ENCODE results near the gene POLR3K. TPM values are rescaled to one million over a fixed set of nuclear protein-coding genes. Genes with fewer than 3 reads are reported as not detected.

POLR3K gene
- 1 to 10 TPM; 2.8 to 8.3 TPM for total RNA-seq
- polyA plus RNA-seq: 1 to 10 TPM; 6.5 to 9.8 TPM

- WGBS: under 1% methylated on average over 91 of the region's 91 CpGs
- DNase-seq (ENCODE audit: low spot score): peak; percentile 98
- Histone ChIP-seq H3K9me3 (ENCODE audit: control insufficient read depth in 4 of 4, low read length in 3 of 4) (no peaks in the 10 kb centered on the region), H3K9ac (ENCODE audit: low read depth in 1 of 2, low read length in 2 of 2) (peak within 1 kb of the TSS in 1 of 2 donors; percentile 79), H3K36me3 (ENCODE audit: control insufficient read depth in 4 of 4, insufficient read depth in 3 of 4, low read depth in 1 of 4, low read length in 3 of 4) (peaks cover 5 to 26% (median 9%) of the 10 kb centered on the region in 4 donors), H3K4me3 (ENCODE audit: low read depth in 1 of 3, low read length in 3 of 3) (peak within 1 kb of the TSS; percentile 78 to 86 (median 84)), H3K27me3 (ENCODE audit: control insufficient read depth in 4 of 4, insufficient read depth in 4 of 4, low read length in 3 of 4) (no peaks in the 10 kb centered on the region), H3K4me1 (ENCODE audit: control insufficient read depth in 4 of 4, insufficient read depth in 4 of 4, low read length in 3 of 4) (peaks cover 0 to 14% (median 7%) of the 10 kb centered on the region in 4 donors), H3K27ac (ENCODE audit: low read depth in 1 of 2, low read length in 2 of 2) (peak within 1 kb of the TSS; percentile 2 to 48)
- TF ChIP-seq FOXA2 (IDR thresholded peaks at IDR 0.05) (no peak), SP1 (IDR thresholded peaks at IDR 0.05) (peak; percentile 76), MAX (IDR thresholded peaks at IDR 0.05) (no peak), JUND (IDR thresholded peaks at IDR 0.05) (no peak), HNF4G (IDR thresholded peaks at IDR 0.05) (no peak), TAF1 (conservative IDR thresholded peaks at IDR 0.05) (no peak), FOXA1 (IDR thresholded peaks at IDR 0.05) (no peak), NR2F2 (IDR thresholded peaks at IDR 0.05) (no peak), REST (IDR thresholded peaks at IDR 0.05) (no peak), HNF4A (conservative IDR thresholded peaks at IDR 0.05) (no peak), RAD21 (IDR thresholded peaks at IDR 0.05) (no peak), RXRA (IDR thresholded peaks at IDR 0.05) (no peak), YY1 (IDR thresholded peaks at IDR 0.05) (no peak), GABPA (IDR thresholded peaks at IDR 0.05 in 1 of 2, conservative IDR thresholded peaks at IDR 0.05 in 1 of 2) (peak in 1 of 2 donors; percentile 4)
- TF ChIP-seq, protein P1, sequence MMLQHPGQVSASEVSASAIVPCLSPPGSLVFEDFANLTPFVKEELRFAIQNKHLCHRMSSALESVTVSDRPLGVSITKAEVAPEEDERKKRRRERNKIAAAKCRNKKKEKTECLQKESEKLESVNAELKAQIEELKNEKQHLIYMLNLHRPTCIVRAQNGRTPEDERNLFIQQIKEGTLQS (IDR thresholded peaks at IDR 0.05): no peak
- TF ChIP-seq, protein P2, sequence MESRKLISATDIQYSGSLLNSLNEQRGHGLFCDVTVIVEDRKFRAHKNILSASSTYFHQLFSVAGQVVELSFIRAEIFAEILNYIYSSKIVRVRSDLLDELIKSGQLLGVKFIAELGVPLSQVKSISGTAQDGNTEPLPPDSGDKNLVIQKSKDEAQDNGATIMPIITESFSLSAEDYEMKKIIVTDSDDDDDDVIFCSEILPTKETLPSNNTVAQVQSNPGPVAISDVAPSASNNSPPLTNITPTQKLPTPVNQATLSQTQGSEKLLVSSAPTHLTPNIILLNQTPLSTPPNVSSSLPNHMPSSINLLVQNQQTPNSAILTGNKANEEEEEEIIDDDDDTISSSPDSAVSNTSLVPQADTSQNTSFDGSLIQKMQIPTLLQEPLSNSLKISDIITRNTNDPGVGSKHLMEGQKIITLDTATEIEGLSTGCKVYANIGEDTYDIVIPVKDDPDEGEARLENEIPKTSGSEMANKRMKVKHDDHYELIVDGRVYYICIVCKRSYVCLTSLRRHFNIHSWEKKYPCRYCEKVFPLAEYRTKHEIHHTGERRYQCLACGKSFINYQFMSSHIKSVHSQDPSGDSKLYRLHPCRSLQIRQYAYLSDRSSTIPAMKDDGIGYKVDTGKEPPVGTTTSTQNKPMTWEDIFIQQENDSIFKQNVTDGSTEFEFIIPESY (IDR thresholded peaks at IDR 0.05): no peak
Observed at GRCh38 chr16:53346-54236, at the start of gene POLR3K, which contains the start of gene SNRNP25. Gene POLR3K (minus strand): TSS chr16:53608. CDS start chr16:53586, 22 bp downstream. Gene SNRNP25 (plus strand): TSS chr16:53828. CDS start chr16:54017, 189 bp downstream.

Measured in liver (tissue), 9 donors.